ENCODE measurements around the gene PEX14. TPM values are rescaled to one million over a fixed set of nuclear protein-coding genes. Genes with fewer than 3 reads are reported as not detected.
"Not testable (repeated sequence)": the region's sequence is repeated elsewhere in the genome, so short reads cannot be mapped to it uniquely, and the experiment has no call there.

Gene PEX14
- total RNA-seq, 2 experiments from 2014 or later = 17.7 to 19.1 TPM

GRCh38 chr1:10497109-10497508 is 22.4 kb downstream of the PEX14 start:
- Mint-ChIP-seq H3K4me1 (ENCODE audit: low read depth) (peaks cover 59% of the 10 kb centered on the region), H3K27ac (peak overlapping the region; percentile 57), H3K9me3 (ENCODE audit: insufficient read depth) (no peaks in the 10 kb centered on the region), H3K4me3 (no peak overlapping the region), H3K36me3 (ENCODE audit: low read depth) (peaks cover 17% of the 10 kb centered on the region), H3K27me3 (ENCODE audit: low read depth) (no peaks in the 10 kb centered on the region)
- POLR2A ChIA-PET = no interaction called here
- CTCF ChIA-PET = interaction anchor here (1.3 to 9.2 kb wide), 4 partner anchors 13 to 369 kb away, joined by 4 to 228 read pairs (median 68); partner anchors contain the start of gene CENPS
- ATAC-seq = no peak
- DNase-seq = no peak

GRCh38 chr1:10498231-10498630 is 23.5 kb downstream of the PEX14 start:
- Mint-ChIP-seq H3K4me3 (no peak overlapping the region), H3K9me3 (ENCODE audit: insufficient read depth) (no peaks in the 10 kb centered on the region), H3K27ac (peak overlapping the region; percentile 39), H3K36me3 (ENCODE audit: low read depth) (peaks cover 17% of the 10 kb centered on the region), H3K27me3 (ENCODE audit: low read depth) (no peaks in the 10 kb centered on the region), H3K4me1 (ENCODE audit: low read depth) (peaks cover 60% of the 10 kb centered on the region)
- no peak for DNase-seq
- CTCF ChIA-PET = interaction anchor here (0.7 to 9.2 kb wide), 2 partner anchors 12 to 192 kb away, joined by 3 to 228 read pairs; no protein-coding TSS in a partner anchor
- POLR2A ChIA-PET = no interaction called here
- no peak for ATAC-seq

- ATAC-seq (no peak), DNase-seq (no peak)
- Mint-ChIP-seq H3K36me3 (ENCODE audit: low read depth) (peaks cover 6% of the 10 kb centered on the region), H3K4me1 (ENCODE audit: low read depth) (peaks cover 36% of the 10 kb centered on the region), H3K27me3 (ENCODE audit: low read depth) (no peaks in the 10 kb centered on the region), H3K4me3 (no peak overlapping the region), H3K27ac (no peak overlapping the region), H3K9me3 (ENCODE audit: insufficient read depth) (no peaks in the 10 kb centered on the region)
- CTCF ChIA-PET = interaction anchor here (1.0 to 2.6 kb wide), 2 partner anchors 7 to 12 kb away, joined by 3 to 30 read pairs; no protein-coding TSS in a partner anchor
- POLR2A ChIA-PET = no interaction called here
Observed at GRCh38 chr1:10502206-10502605, 27.5 kb downstream of the PEX14 start.

GRCh38 chr1:10504249-10504648 is 29.5 kb downstream of the PEX14 start:
- H3K27me3 Mint-ChIP-seq (ENCODE audit: low read depth) = no peaks in the 10 kb centered on the region
- no peak overlapping the region for H3K4me3 Mint-ChIP-seq
- CTCF ChIA-PET = interaction anchor here (0.6 to 2.6 kb wide), 4 partner anchors 9 to 294 kb away, joined by 3 to 30 read pairs (median 3); partner anchors contain the start of gene KIF1B
- no peak overlapping the region for H3K27ac Mint-ChIP-seq
- H3K4me1 Mint-ChIP-seq (ENCODE audit: low read depth) = peaks cover 36% of the 10 kb centered on the region
- DNase-seq (no peak), ATAC-seq (no peak)
- H3K36me3 Mint-ChIP-seq (ENCODE audit: low read depth) = peaks cover 4% of the 10 kb centered on the region
- POLR2A ChIA-PET = interaction anchor here (1.7 kb wide), 1 partner anchor 9 kb away, joined by 3 read pairs; no protein-coding TSS in a partner anchor
- H3K9me3 Mint-ChIP-seq (ENCODE audit: insufficient read depth) = no peaks in the 10 kb centered on the region

- ChIA-PET POLR2A (interaction anchor here (1.4 kb wide), 1 partner anchor 11 kb away, joined by 5 read pairs; no protein-coding TSS in a partner anchor), CTCF (interaction anchor here (1.0 to 10.7 kb wide), 9 partner anchors 10 to 433 kb away, joined by 3 to 228 read pairs (median 5); partner anchors contain the start of gene CENPS)
- H3K27ac Mint-ChIP-seq; H3K4me3 Mint-ChIP-seq; DNase-seq; H3K9me3 Mint-ChIP-seq (ENCODE audit: insufficient read depth); H3K27me3 Mint-ChIP-seq (ENCODE audit: low read depth); H3K36me3 Mint-ChIP-seq (ENCODE audit: low read depth); ATAC-seq: not testable (repeated sequence)
- H3K4me1 Mint-ChIP-seq (ENCODE audit: low read depth) = peaks cover 50% of the 10 kb centered on the region
Observed at GRCh38 chr1:10506046-10506676, 31.4 kb downstream of the PEX14 start.

- ChIA-PET POLR2A (interaction anchor here (0.7 to 1.4 kb wide), 2 partner anchors 11 to 30 kb away, joined by 3 to 5 read pairs; no protein-coding TSS in a partner anchor), CTCF (interaction anchor here (0.8 to 10.7 kb wide), 17 partner anchors 10 to 435 kb away, joined by 3 to 228 read pairs (median 5); partner anchors contain the start of gene CENPS)
- H3K27ac Mint-ChIP-seq = no peak overlapping the region
- DNase-seq (no peak), ATAC-seq (no peak)
- H3K4me1 Mint-ChIP-seq (ENCODE audit: low read depth) = peaks cover 54% of the 10 kb centered on the region
- H3K4me3 Mint-ChIP-seq = no peak overlapping the region
- H3K27me3 Mint-ChIP-seq (ENCODE audit: low read depth) = no peaks in the 10 kb centered on the region
- no peaks in the 10 kb centered on the region for H3K9me3 Mint-ChIP-seq (ENCODE audit: insufficient read depth)
- peaks cover 7% of the 10 kb centered on the region for H3K36me3 Mint-ChIP-seq (ENCODE audit: low read depth)
Observed at GRCh38 chr1:10506677-10507047, 31.9 kb downstream of the PEX14 start.

- DNase-seq = peak; percentile 74
- ChIA-PET CTCF (interaction anchor here (0.8 to 10.7 kb wide), 37 partner anchors 10 to 530 kb away, joined by 3 to 228 read pairs (median 5); partner anchors contain the start of genes CENPS and CORT), POLR2A (interaction anchor here (0.6 to 1.4 kb wide), 4 partner anchors 12 to 184 kb away, joined by 3 to 5 read pairs (median 4); no protein-coding TSS in a partner anchor)
- H3K4me1 Mint-ChIP-seq (ENCODE audit: low read depth) = peaks cover 54% of the 10 kb centered on the region
- ATAC-seq = peak; percentile 46
- H3K9me3 Mint-ChIP-seq (ENCODE audit: insufficient read depth) = no peaks in the 10 kb centered on the region
- peak overlapping the region; percentile 15 for H3K27ac Mint-ChIP-seq
- no peak overlapping the region for H3K4me3 Mint-ChIP-seq
- peaks cover 10% of the 10 kb centered on the region for H3K36me3 Mint-ChIP-seq (ENCODE audit: low read depth)
- no peaks in the 10 kb centered on the region for H3K27me3 Mint-ChIP-seq (ENCODE audit: low read depth)
Observed at GRCh38 chr1:10507111-10507879, 32.5 kb downstream of the PEX14 start.

- H3K9me3 Mint-ChIP-seq (ENCODE audit: insufficient read depth) = no peaks in the 10 kb centered on the region
- CTCF ChIA-PET = interaction anchor here (0.8 to 10.7 kb wide), 12 partner anchors 8 to 433 kb away, joined by 3 to 228 read pairs (median 6); partner anchors contain the start of gene CENPS
- no peaks in the 10 kb centered on the region for H3K27me3 Mint-ChIP-seq (ENCODE audit: low read depth)
- H3K4me1 Mint-ChIP-seq (ENCODE audit: low read depth) = peaks cover 64% of the 10 kb centered on the region
- POLR2A ChIA-PET = no interaction called here
- no peak overlapping the region for H3K27ac Mint-ChIP-seq
- peaks cover 15% of the 10 kb centered on the region for H3K36me3 Mint-ChIP-seq (ENCODE audit: low read depth)
- no peak overlapping the region for H3K4me3 Mint-ChIP-seq
- no peak for DNase-seq
- no peak for ATAC-seq
Observed at GRCh38 chr1:10508511-10508951, 33.8 kb downstream of the PEX14 start.

GRCh38 chr1:10509809-10510509 is 35.2 kb downstream of the PEX14 start:
- Mint-ChIP-seq H3K36me3 (ENCODE audit: low read depth) (peaks cover 16% of the 10 kb centered on the region), H3K27me3 (ENCODE audit: low read depth) (no peaks in the 10 kb centered on the region), H3K4me1 (ENCODE audit: low read depth) (peaks cover 78% of the 10 kb centered on the region), H3K27ac (peak overlapping the region; percentile 94), H3K4me3 (peak overlapping the region; percentile 66), H3K9me3 (ENCODE audit: insufficient read depth) (no peaks in the 10 kb centered on the region)
- no peak for ATAC-seq
- DNase-seq = no peak
- ChIA-PET POLR2A (interaction anchor here (1.3 to 1.5 kb wide), 3 partner anchors 15 to 19 kb away, joined by 5 to 10 read pairs (median 7); no protein-coding TSS in a partner anchor), CTCF (interaction anchor here (0.6 to 10.7 kb wide), 5 partner anchors 13 to 432 kb away, joined by 3 to 228 read pairs (median 5); no protein-coding TSS in a partner anchor)

GRCh38 chr1:10510520-10511493 is 36.1 kb downstream of the PEX14 start:
- ATAC-seq (peak; percentile 95), DNase-seq (peak; percentile 93)
- Mint-ChIP-seq H3K4me1 (ENCODE audit: low read depth) (peaks cover 82% of the 10 kb centered on the region), H3K36me3 (ENCODE audit: low read depth) (peaks cover 19% of the 10 kb centered on the region), H3K9me3 (ENCODE audit: insufficient read depth) (no peaks in the 10 kb centered on the region), H3K27ac (peak overlapping the region; percentile 94), H3K27me3 (ENCODE audit: low read depth) (no peaks in the 10 kb centered on the region), H3K4me3 (peak overlapping the region; percentile 66)
- ChIA-PET CTCF (interaction anchor here (0.6 to 10.7 kb wide), 8 partner anchors 9 to 431 kb away, joined by 3 to 228 read pairs (median 3); partner anchors contain the start of gene PEX14), POLR2A (interaction anchor here (0.6 to 1.5 kb wide), 9 partner anchors 11 to 1397 kb away, joined by 3 to 10 read pairs (median 4); partner anchors contain the start of gene CENPS)

All from activated CD8-positive, alpha-beta T cell treated with anti-CD3 and anti-CD28 coated beads, Interleukin-2, amount 10 ng/mL, durations not matched to agents 7 days and 5 days (primary cell).